HepG2 (cell line): ENCODE data around the gene CDK5RAP1.

Experiments used
- ATF3 ChIP-seq: sonication (generic); formaldehyde crosslinking; IDR thresholded peaks from 2 replicates; pipeline ENCODE4 v1.4.0; 2020; ENCODE audit warnings: missing genetic modification reagents
- BRD4 ChIP-seq: sonication (generic); formaldehyde crosslinking; IDR thresholded peaks from 2 replicates; pipeline ENCODE4 v1.4.0; 2020; ENCODE audit warnings: missing genetic modification reagents
- CBX5 ChIP-seq: sonication (generic); formaldehyde crosslinking; IDR thresholded peaks from 2 replicates; pipeline ENCODE4 v1.4.0; 2020; ENCODE audit warnings: missing genetic modification reagents, borderline replicate concordance
- E2F2 ChIP-seq: sonication (generic); formaldehyde crosslinking; IDR thresholded peaks from 2 replicates; pipeline ENCODE4 v1.4.0; 2020; ENCODE audit warnings: missing genetic modification reagents, borderline replicate concordance
- MYC ChIP-seq: sonication (generic); formaldehyde crosslinking; IDR thresholded peaks from 2 replicates; pipeline ENCODE4 v1.9.0; 2021; ENCODE audit warnings: missing genetic modification reagents, borderline replicate concordance
- POLR2AphosphoS2 ChIP-seq: IDR thresholded peaks from 2 replicates; pipeline ENCODE4 v1.6.1; 2011; ENCODE audit warnings: low read depth, low read length, improper control_type of control experiment
- SMC3 ChIP-seq: IDR thresholded peaks from 2 replicates; pipeline ENCODE4 v1.6.1; 2011; ENCODE audit warnings: low read length, improper control_type of control experiment
- STAT6 ChIP-seq: sonication (generic); formaldehyde crosslinking; IDR thresholded peaks from 2 replicates; pipeline ENCODE4 v1.4.0; 2020; ENCODE audit warnings: missing genetic modification reagents, mild to moderate bottlenecking, borderline replicate concordance
- TAF1 ChIP-seq: sonication (generic); formaldehyde crosslinking; IDR thresholded peaks from 2 replicates; pipeline ENCODE4 v1.4.0; 2020; ENCODE audit warnings: missing genetic modification reagents
- USF2 ChIP-seq, 2 experiments: sonication (generic) in 1 of 2; formaldehyde crosslinking in 1 of 2; IDR thresholded peaks; 2 replicates each; pipeline versions ENCODE4 v1.5.1 to v1.6.1; 2011 to 2020; ENCODE audit warnings: borderline replicate concordance in 1 of 2, low read depth in 1 of 2, low read length in 1 of 2, mild to moderate bottlenecking in 1 of 2, missing genetic modification reagents in 1 of 2, moderate library complexity in 1 of 2
- ZNF24 ChIP-seq: fragments of 450-650 bp; IDR thresholded peaks from 2 replicates; pipeline ENCODE4 v1.6.1; 2017; ENCODE audit warnings: antibody characterized with exemption, mild to moderate bottlenecking
- ZNF549 ChIP-seq: sonication (generic); formaldehyde crosslinking; IDR thresholded peaks from 2 replicates; pipeline ENCODE4 v1.5.0; 2020; ENCODE audit warnings: missing genetic modification reagents

GRCh38 chr20:33352258-33353012 lies 48.9 kb downstream of the CDK5RAP1 start:
- TF ChIP-seq TAF1 (CRISPR knock-in tag) (no peak), MYC (no peak), ZNF24 (no peak), STAT6 (CRISPR knock-in tag) (no peak), POLR2AphosphoS2 (no peak), ATF3 (CRISPR knock-in tag) (no peak), CBX5 (CRISPR knock-in tag) (no peak), USF2 (IDR thresholded peaks at IDR 0.05; ENCODE audit: low read depth, low read length) (no peak), USF2 (CRISPR knock-in tag; IDR thresholded peaks at IDR 0.05; ENCODE audit: borderline replicate concordance) (no peak), E2F2 (CRISPR knock-in tag) (no peak), SMC3 (no peak), BRD4 (CRISPR knock-in tag) (no peak), ZNF549 (CRISPR knock-in tag) (no peak)
